Mesenchymal stem cell (in vitro differentiated cells and primary cell): ENCODE data around the gene FASTKD3. TPM values are rescaled to one million over a fixed set of nuclear protein-coding genes. Genes with fewer than 3 reads are reported as not detected.
A peak's percentile ranks its signal among the peaks of the same experiment; 100 is the strongest.

ENCODE experiments used
- DNase-seq: peaks from one replicate; pipeline ENCODE4 v3.0.0-alpha.2; 2013
- H2AFZ ChIP-seq: one replicate; pipeline ENCODE4 v1.6.1; 2013; ENCODE audit warnings: low read depth, mild to moderate bottlenecking, control low read depth, inconsistent platforms, low read length, moderate library complexity
- H2AK5ac ChIP-seq: 2 replicates; pipeline ENCODE4 v1.6.1; 2013; ENCODE audit warnings: low read length, moderate library complexity, mild to moderate bottlenecking, inconsistent platforms; ENCODE audit not compliant: severe bottlenecking
- H2BK120ac ChIP-seq: one replicate; pipeline ENCODE4 v1.6.1; 2013; ENCODE audit warnings: low read depth, mild to moderate bottlenecking, inconsistent platforms, low read length, moderate library complexity
- H2BK12ac ChIP-seq, 2 experiments: one replicate each; pipeline ENCODE4 v1.6.1; 2013; ENCODE audit warnings: inconsistent platforms in 2 of 2, low read length in 2 of 2, mild to moderate bottlenecking in 2 of 2, moderate library complexity in 2 of 2, control low read depth in 1 of 2
- H2BK15ac ChIP-seq: one replicate; pipeline ENCODE4 v1.6.1; 2013; ENCODE audit warnings: mild to moderate bottlenecking, low read depth, inconsistent platforms; ENCODE audit not compliant: poor library complexity, severe bottlenecking
- H2BK5ac ChIP-seq: 2 replicates; pipeline ENCODE4 v1.6.1; 2013; ENCODE audit warnings: low read depth, mild to moderate bottlenecking, low read length, control low read depth, inconsistent platforms; ENCODE audit not compliant: poor library complexity, severe bottlenecking
- H3K14ac ChIP-seq, 2 experiments: one replicate each; pipeline ENCODE4 v1.6.1; 2013; ENCODE audit warnings: inconsistent platforms in 2 of 2, low read length in 2 of 2, control low read depth in 1 of 2, mild to moderate bottlenecking in 1 of 2, moderate library complexity in 1 of 2
- H3K18ac ChIP-seq, 2 experiments: one replicate each; pipeline ENCODE4 v1.6.1; 2013; ENCODE audit warnings: inconsistent platforms in 2 of 2, low read length in 2 of 2, control low read depth in 1 of 2, low read depth in 1 of 2, mild to moderate bottlenecking in 1 of 2
- H3K23ac ChIP-seq, 2 experiments: one replicate each; pipeline ENCODE4 v1.6.1; 2013; ENCODE audit warnings: inconsistent platforms in 2 of 2, low read length in 2 of 2, mild to moderate bottlenecking in 2 of 2, moderate library complexity in 2 of 2, control low read depth in 1 of 2
- H3K27ac ChIP-seq: 2 replicates; pipeline ENCODE4 v1.5.1; 2013; ENCODE audit warnings: mild to moderate bottlenecking, moderate library complexity, low read length, control low read depth, inconsistent platforms; ENCODE audit not compliant: poor library complexity, severe bottlenecking
- H3K27me3 ChIP-seq, 2 experiments: 2 replicates each; pipeline versions ENCODE4 v1.6.1 to v1.7.0; 2013; ENCODE audit warnings: low read length in 2 of 2, mild to moderate bottlenecking in 2 of 2, moderate library complexity in 2 of 2, control low read depth in 1 of 2, inconsistent platforms in 1 of 2; ENCODE audit not compliant: control insufficient read depth in 1 of 2, insufficient read depth in 1 of 2
- H3K36me3 ChIP-seq, 2 experiments: 2 replicates each; pipeline versions ENCODE4 v1.6.1 to v1.7.0; 2013; ENCODE audit warnings: low read length in 2 of 2, control low read depth in 1 of 2, inconsistent platforms in 1 of 2, low read depth in 1 of 2, mild to moderate bottlenecking in 1 of 2; ENCODE audit not compliant: insufficient read depth in 2 of 2, control insufficient read depth in 1 of 2
- H3K4ac ChIP-seq, 2 experiments: one replicate each; pipeline ENCODE4 v1.6.1; 2013; ENCODE audit warnings: inconsistent platforms in 2 of 2, low read length in 2 of 2, mild to moderate bottlenecking in 2 of 2, moderate library complexity in 2 of 2, control low read depth in 1 of 2, low read depth in 1 of 2
- H3K4me1 ChIP-seq: 2 replicates; pipeline ENCODE4 v1.6.1; 2013; ENCODE audit warnings: low read depth, low read length, control low read depth; ENCODE audit not compliant: control insufficient read depth, insufficient read depth
- H3K4me2 ChIP-seq: 2 replicates; pipeline ENCODE4 v1.6.1; 2013; ENCODE audit warnings: low read length, mild to moderate bottlenecking, inconsistent platforms; ENCODE audit not compliant: poor library complexity, severe bottlenecking
- H3K4me3 ChIP-seq, 2 experiments: 2 replicates each; pipeline versions ENCODE4 v1.5.1 to v1.7.0; 2013; ENCODE audit warnings: low read length in 2 of 2, mild to moderate bottlenecking in 2 of 2, control low read depth in 1 of 2, low read depth in 1 of 2; ENCODE audit not compliant: insufficient read depth in 1 of 2
- H3K79me1 ChIP-seq: replicated peaks from 2 replicates; pipeline ENCODE4 v1.6.1; 2013; ENCODE audit warnings: mild to moderate bottlenecking, control low read depth, low read length, inconsistent platforms; ENCODE audit not compliant: poor library complexity, severe bottlenecking
- H3K9ac ChIP-seq: 2 replicates; pipeline ENCODE4 v1.7.0; 2013; ENCODE audit warnings: mild to moderate bottlenecking, low read length, moderate library complexity
- H3K9me3 ChIP-seq: 2 replicates; pipeline ENCODE4 v1.7.0; 2013; ENCODE audit warnings: mild to moderate bottlenecking, low read length; ENCODE audit not compliant: control insufficient read depth
- H4K8ac ChIP-seq: one replicate; pipeline ENCODE4 v1.6.1; 2013; ENCODE audit warnings: inconsistent platforms, mild to moderate bottlenecking, low read length, moderate library complexity
- H4K91ac ChIP-seq: one replicate; pipeline ENCODE4 v1.6.1; 2013; ENCODE audit warnings: mild to moderate bottlenecking, low read length, inconsistent platforms
- WGBS: methylation state at CpG from one replicate; pipeline ENCODE4 v1.1.7; 2013; ENCODE audit warnings: mixed read lengths; 5-methylcytosine and 5-hydroxymethylcytosine counted together
- polyA plus RNA-seq, 2 experiments: library from polyadenylated mRNA; stranded (reverse); fragments of 200-250 nt; gene quantifications; one replicate each; pipeline ENCODE4 v1.2.3, GENCODE V29; 2013

FASTKD3 gene, protein sequence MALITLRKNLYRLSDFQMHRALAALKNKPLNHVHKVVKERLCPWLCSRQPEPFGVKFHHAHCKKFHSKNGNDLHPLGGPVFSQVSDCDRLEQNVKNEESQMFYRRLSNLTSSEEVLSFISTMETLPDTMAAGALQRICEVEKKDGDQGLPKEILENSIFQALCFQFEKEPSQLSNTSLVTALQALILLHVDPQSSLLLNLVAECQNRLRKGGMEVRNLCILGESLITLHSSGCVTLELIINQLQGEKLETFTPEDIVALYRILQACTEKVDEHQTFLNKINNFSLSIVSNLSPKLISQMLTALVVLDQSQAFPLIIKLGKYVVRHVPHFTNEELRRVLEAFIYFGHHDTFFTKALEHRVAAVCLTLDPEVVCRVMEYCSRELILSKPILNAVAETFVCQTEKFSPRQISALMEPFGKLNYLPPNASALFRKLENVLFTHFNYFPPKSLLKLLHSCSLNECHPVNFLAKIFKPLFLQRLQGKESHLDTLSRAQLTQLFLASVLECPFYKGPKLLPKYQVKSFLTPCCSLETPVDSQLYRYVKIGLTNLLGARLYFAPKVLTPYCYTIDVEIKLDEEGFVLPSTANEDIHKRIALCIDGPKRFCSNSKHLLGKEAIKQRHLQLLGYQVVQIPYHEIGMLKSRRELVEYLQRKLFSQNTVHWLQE
- polyA plus RNA-seq (2013, experiment 1 of 2) = 3.3 TPM
- 3.7 TPM for polyA plus RNA-seq (2013, experiment 2 of 2)

DNA sequence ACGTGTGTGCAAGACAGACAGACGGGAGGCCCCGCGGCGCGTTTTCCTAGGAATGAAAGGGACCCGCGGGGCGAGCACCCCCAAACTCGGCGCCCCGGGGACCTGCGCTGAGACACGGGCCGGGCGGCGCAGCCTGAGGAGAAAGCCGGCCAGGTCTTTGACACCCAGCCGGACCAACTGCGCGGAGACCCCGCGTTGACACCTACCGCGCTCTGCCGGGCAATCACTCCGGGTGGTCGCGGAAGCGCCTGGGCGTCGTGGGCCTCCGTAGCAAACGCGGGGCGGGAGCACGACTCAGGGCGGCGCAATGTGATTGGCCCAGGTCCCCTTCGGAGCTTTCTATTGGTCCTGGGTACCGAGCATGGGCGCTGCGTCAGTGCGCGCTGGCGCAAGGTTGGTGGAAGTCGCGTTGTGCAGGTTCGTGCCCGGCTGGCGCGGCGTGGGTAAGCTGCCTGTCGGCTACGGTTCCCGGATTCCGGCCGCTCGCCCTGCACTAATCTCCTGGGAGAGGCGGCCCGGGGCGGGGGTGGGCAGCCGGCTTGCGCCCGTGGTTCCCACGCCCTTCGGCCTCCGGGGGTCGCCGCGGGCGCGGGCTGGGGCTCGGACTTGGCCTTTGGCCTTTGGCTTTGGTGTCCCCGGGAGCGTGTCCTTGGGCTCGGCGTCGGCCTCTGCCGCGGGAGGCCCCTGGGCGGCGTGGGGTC, at the start of gene FASTKD3, which contains the start of gene MTRR:
TSS of gene FASTKD3 (minus strand) at position 259 of the 701 bp plus-strand sequence. CDS start 948 bp downstream, outside the sequence.
TSS of gene MTRR (plus strand) at position 376 of the 701 bp plus-strand sequence. CDS start 1,647 bp downstream, outside the sequence.
- peak within 1 kb of the TSS; percentile 81 for H4K91ac ChIP-seq
- H2AK5ac ChIP-seq = no peak within 1 kb of the TSS
- peak; percentile 95 for DNase-seq
- H3K27ac ChIP-seq = no peak within 1 kb of the TSS
- no peaks in the 10 kb centered on the region for H3K9me3 ChIP-seq
- H3K79me1 ChIP-seq = peaks cover 18% of the 10 kb centered on the region
- peak within 1 kb of the TSS; percentile 96 for H3K4me2 ChIP-seq
- peak within 1 kb of the TSS; percentile 43 to 73 for H3K4ac ChIP-seq
- H4K8ac ChIP-seq = peak within 1 kb of the TSS; percentile 71
- peak within 1 kb of the TSS; percentile 91 for H3K9ac ChIP-seq
- no peaks in the 10 kb centered on the region for H3K27me3 ChIP-seq
- peak within 1 kb of the TSS; percentile 58 to 70 for H3K18ac ChIP-seq
- H2BK5ac ChIP-seq = peak within 1 kb of the TSS; percentile 36
- no peak within 1 kb of the TSS for H2BK12ac ChIP-seq
- peak within 1 kb of the TSS; percentile 80 for H2BK15ac ChIP-seq
- H3K23ac ChIP-seq = peak within 1 kb of the TSS in 1 of 2 experiments; percentile 86
- peak within 1 kb of the TSS; percentile 90 to 94 for H3K4me3 ChIP-seq
- H2AFZ ChIP-seq = peak within 1 kb of the TSS; percentile 89
- H2BK120ac ChIP-seq = peak within 1 kb of the TSS; percentile 42
- peaks cover 2% of the 10 kb centered on the region for H3K4me1 ChIP-seq
- WGBS = under 1% methylated on average over 81 of the region's 83 CpGs
- H3K14ac ChIP-seq = peak within 1 kb of the TSS in 1 of 2 experiments; percentile 79
- peaks cover 0 to 29% of the 10 kb centered on the region in 2 experiments for H3K36me3 ChIP-seq

DNA sequence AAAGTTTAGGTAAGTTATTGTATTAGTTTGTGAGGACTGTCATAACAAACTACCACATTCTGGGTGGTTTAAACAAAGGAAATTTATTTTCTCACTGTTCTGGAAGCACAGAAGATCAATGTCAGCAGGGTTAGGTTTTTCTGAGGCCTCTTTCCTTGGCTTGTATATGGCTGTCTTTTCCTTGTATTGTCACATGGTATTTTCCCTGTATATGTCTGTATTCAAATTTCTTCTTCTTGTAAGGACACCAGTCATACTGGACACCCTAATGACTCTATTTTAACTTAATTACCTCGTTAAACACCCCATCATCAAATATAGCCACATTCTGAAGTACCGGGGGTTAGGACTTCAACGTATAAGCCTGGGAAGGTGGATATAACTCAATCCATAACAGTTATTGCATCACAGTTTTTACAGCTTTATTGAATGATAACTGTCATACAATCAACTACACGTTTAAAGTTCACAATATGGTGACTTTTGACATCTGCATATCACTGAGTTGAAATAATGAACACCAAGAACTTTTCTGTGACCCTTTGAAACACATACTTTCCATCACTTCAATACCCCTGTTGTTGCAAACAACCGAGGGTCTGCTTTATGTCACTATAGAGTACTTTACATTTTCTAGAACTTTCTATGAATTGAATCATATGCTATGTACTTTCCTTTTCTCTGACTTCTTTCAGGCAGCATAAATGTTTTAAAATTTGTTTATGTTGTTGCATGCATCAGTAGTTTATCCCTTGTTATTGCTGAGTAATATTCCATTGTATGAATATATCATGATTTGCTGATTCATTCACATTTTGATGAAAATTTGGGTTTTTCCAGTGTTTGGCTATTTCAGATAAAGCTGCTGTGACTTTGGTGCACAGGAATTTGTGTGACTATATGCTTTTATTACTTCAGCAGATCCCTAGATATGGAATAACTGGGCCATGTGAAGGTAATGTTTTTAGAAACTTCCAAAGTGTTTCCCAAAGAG, 48.6 kb upstream of the FASTKD3 start:
- Histone ChIP-seq H3K4me3 (no peak overlapping the region), H3K18ac (no peak overlapping the region), H3K4me2 (no peak overlapping the region), H3K4me1 (no peaks in the 10 kb centered on the region), H3K23ac (no peak overlapping the region), H2AK5ac (no peak overlapping the region), H3K27me3 (no peaks in the 10 kb centered on the region), H2BK5ac (no peak overlapping the region), H3K36me3 (no peaks in the 10 kb centered on the region), H3K9ac (no peak overlapping the region), H3K9me3 (no peaks in the 10 kb centered on the region), H2BK15ac (no peak overlapping the region), H3K79me1 (no peaks in the 10 kb centered on the region), H3K27ac (no peak overlapping the region), H4K91ac (no peak overlapping the region), H2BK12ac (no peak overlapping the region), H2AFZ (no peak overlapping the region), H3K14ac (no peak overlapping the region), H4K8ac (no peak overlapping the region), H3K4ac (no peak overlapping the region), H2BK120ac (no peak overlapping the region)
- 47% methylated on average over 3 of the region's 5 CpGs for WGBS
- no peak for DNase-seq

DNA sequence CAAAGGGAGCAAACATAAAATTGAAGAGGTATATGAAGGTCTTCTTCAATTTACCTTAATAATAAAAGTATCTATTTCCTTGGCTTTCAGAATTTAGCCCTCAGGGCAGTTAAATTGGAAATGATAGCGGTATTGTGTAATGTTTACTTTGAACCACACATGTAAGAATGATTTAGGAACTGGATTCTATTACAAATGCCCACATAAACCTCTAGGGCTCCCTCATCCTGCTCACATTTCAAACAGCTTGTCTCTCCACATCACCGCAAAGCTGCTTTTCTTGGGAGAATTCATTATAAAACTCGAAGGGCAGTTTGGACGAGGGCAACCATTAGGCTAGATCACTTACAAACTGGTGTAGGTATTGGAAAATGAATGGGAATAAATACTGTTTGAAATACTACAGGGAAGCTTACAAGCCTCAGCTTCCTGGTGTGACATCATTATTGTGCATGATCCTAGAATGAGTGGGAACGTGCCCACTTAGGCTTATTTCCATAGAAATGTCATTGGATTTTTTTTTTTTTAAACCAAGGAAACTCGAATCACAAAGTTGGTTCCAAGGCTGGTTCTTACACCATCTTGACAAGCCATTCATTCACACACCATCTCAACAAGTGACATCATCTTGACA, 47.5 kb upstream of the FASTKD3 start:
- Histone ChIP-seq H3K18ac (no peak overlapping the region), H3K27me3 (no peaks in the 10 kb centered on the region), H2BK12ac (no peak overlapping the region), H3K4ac (no peak overlapping the region), H3K79me1 (no peaks in the 10 kb centered on the region), H3K4me3 (no peak overlapping the region), H3K4me1 (no peaks in the 10 kb centered on the region), H3K14ac (no peak overlapping the region), H4K8ac (no peak overlapping the region), H3K36me3 (peaks cover 0 to 5% of the 10 kb centered on the region in 2 experiments), H3K27ac (no peak overlapping the region), H3K9ac (no peak overlapping the region), H3K23ac (no peak overlapping the region), H3K4me2 (no peak overlapping the region), H2BK120ac (no peak overlapping the region), H4K91ac (no peak overlapping the region), H2AFZ (no peak overlapping the region), H2AK5ac (no peak overlapping the region), H3K9me3 (peaks cover 3% of the 10 kb centered on the region), H2BK5ac (no peak overlapping the region), H2BK15ac (no peak overlapping the region)
- DNase-seq = no peak
- 78% methylated on average over 5 of the region's 6 CpGs for WGBS
